GM19238 (cell line): ENCODE measurements around the gene NTRK2.

Experiments used
- DNase-seq: peaks from one replicate; pipeline ENCODE4 v3.0.0; 2011; ENCODE audit warnings: low spot score; ENCODE audit not compliant: insufficient read length

Gene NTRK2

DNA sequence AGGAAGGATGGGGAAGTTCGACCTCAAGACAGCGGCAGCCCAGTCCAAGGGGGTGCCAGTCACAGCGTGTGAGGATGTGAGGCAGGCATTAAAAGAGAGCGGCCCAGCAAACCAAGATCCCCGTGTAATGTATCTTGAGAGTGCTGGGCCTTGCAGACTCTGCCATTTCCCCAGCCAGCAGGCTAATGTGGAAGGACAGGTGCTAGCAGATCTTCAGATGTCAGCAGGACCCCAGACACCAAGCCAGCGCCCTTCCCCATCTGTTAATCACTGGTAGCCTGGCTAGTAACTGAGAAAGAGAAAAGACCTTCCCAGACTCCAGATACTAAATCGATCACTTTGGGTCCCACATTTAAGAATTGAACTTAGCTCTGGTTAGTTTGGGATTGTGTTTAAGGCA lies 62.2 kb downstream of the NTRK2 start:
- DNase-seq, result no peak

DNA sequence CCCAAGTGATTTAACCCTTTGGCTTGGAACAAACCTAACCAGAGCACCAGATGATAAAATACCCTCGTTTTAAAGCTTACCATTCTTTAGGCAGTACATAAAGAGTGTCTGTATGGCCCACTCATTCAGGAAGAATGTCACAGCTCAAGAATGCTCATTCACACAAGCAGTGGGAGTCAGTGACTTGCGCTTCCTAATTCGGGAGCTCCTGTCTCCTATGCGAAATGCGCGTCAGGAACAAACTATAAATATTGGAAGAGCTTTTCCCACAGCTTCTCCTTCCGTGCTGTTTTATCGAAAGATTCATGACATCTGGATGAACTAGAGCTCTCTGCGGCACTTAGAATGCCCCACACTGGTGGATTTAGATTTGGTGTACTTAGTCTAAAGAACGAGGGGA lies 66.6 kb downstream of the NTRK2 start:
- DNase-seq, result no peak

- DNase-seq, result no peak
These were observed 67.0 kb downstream of the NTRK2 start for GRCh38 chr9:84736536-84736935.

- DNase-seq, result no peak
These were observed 68.8 kb downstream of the NTRK2 start for GRCh38 chr9:84738353-84738752.

DNA sequence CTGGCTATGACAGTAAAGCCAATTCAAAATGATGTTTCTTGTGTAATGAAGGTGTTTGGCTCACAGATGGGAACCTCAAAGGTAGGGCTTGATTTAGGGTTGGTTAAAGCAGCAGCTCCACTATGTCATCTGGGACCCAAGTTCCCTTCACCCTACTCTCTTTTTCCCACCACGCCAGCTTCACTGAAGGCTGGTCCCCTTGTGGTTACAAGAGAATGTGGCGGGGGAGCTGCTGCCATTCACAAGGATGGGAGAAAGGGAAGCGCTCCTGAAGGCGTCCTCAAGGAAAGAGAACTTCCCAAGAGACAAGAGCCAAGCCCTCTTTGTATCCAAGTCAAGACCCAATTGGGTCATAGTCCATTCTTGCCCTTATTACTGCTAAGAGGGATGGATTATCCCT lies 72.7 kb downstream of the NTRK2 start:
- DNase-seq, result no peak

GRCh38 chr9:84744195-84744594 lies 74.7 kb downstream of the NTRK2 start:
- no peak for DNase-seq

GRCh38 chr9:84744726-84745125 lies 75.2 kb downstream of the NTRK2 start:
- no peak for DNase-seq

DNA sequence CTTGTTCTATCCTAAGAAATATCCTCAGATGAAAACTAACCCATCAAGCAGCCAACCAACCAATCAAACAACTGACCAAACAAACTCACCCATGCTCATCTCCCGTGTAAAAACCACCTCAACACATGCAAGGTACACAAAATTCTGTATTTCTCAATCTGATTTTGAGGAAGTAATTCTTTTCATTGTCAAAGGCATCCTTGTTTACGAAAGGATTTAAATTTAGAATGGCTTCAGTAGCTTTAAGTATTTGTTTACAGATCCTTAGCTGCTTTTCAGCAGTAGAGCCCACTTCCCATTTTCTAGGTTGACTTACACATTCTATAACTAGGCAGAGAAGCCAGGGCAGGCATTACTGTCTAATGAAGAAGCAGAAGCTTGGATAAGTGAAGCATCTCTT lies 78.6 kb downstream of the NTRK2 start:
- no peak for DNase-seq

- no peak for DNase-seq
These were observed 80.8 kb downstream of the NTRK2 start for GRCh38 chr9:84750152-84750865.

GRCh38 chr9:84751921-84752320 lies 82.4 kb downstream of the NTRK2 start:
- no peak for DNase-seq

GRCh38 chr9:84754461-84754860 lies 84.9 kb downstream of the NTRK2 start:
- DNase-seq, result no peak

GRCh38 chr9:84754881-84755280 lies 85.4 kb downstream of the NTRK2 start:
- no peak for DNase-seq

DNA sequence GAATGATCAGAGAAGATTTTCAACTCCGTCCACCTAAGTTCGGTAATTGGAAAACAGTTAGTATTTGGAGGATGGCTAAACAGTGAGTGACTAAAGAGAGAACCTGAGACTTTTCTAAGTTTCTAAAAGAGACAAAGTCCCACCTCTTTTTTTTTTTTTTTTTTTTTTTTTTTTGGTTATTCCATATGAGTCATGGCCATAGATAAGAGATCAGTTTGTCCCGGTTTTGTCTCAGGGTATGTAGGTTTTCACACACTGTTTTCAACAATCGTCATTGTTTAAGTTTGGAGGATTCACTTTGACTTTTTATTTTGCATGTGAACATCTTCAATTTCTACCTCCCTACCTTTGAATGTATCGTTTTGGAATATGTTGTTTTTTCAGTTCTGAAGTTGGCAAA lies 85.9 kb downstream of the NTRK2 start:
- DNase-seq, result no peak

- DNase-seq, result no peak
These were observed 86.6 kb downstream of the NTRK2 start for GRCh38 chr9:84756171-84756570.

DNA sequence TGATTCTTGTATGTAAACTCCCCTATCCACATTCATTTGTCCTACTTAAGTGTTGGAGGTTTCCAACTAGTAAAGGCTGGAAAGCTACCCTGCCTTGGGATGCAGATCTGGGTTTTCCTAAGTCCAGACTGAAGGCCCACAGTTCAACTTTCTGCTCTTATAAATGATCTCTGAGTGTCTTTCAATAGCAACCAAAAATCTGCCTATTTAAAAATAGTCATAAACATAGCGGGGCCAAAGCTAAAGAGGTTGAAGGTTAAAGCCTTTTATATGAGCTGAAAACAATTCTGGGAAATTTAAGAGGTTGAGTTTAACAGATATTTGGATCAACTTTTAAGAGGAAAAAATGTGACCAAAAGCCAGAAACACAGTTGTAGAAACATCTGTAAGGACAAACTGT lies 87.2 kb downstream of the NTRK2 start:
- no peak for DNase-seq

DNA sequence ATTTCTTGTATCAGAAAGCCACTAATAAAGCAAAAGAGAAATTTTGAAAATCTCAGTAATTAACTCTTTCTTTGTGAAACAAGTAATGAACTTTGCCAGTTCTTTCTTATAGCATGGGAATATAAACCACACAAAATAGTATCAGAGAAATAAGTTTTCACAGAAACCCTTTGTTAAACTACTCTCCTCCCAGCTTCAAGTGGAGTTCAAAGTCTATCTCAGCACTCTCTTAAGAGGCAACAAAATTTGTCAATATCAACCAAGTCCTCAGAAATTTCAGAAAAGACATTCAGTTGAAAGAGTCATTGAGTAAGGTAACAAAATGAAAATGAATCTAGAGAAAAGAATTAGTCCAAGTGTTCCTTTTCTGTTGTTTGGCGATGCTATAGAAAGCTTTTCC lies 89.3 kb downstream of the NTRK2 start:
- no peak for DNase-seq

- no peak for DNase-seq
These were observed 89.8 kb downstream of the NTRK2 start for GRCh38 chr9:84759300-84759750.

DNA sequence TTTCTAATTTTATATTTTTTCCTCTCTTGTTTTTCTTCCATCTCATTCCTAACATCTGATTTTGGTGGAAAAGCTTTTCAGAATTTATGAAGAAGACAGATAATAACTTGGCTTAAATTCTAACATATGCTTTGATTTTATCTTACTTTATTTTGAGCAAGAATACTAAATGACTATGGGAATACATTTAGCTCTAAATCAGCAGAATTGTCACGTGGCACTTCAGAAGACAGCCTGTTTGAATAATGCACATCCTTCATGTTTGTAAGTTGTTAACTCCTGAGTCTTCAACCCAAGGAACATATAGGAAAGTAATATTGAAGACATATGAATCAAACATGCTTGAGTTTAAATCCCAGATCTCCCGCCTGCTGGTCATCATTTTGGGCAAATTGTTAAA lies 90.3 kb downstream of the NTRK2 start:
- no peak for DNase-seq

GRCh38 chr9:84761137-84761808 lies 91.7 kb downstream of the NTRK2 start:
- no peak for DNase-seq

DNA sequence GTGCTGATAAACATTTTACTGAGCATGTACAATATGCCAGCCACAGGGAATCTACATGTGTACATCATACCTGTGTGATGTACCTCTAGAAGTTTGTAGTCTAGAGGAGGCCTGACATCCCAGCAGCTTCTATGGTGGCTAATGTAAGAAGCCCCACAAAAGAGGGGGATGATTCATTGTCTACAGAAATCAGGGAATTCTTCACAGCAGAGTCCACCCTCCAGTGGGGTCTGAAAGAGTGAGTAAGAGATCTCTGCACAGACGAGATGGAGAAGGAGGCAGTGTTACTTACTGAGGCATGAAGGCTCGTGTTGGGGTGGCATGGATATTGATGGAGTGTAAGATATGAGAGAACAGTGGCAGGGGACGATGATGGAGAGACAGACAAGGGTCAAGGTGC lies 103.0 kb downstream of the NTRK2 start:
- DNase-seq, result no peak

GRCh38 chr9:84773022-84773421 lies 103.5 kb downstream of the NTRK2 start:
- no peak for DNase-seq

- DNase-seq, result no peak
These were observed 105.6 kb downstream of the NTRK2 start for GRCh38 chr9:84775056-84775643.

DNA sequence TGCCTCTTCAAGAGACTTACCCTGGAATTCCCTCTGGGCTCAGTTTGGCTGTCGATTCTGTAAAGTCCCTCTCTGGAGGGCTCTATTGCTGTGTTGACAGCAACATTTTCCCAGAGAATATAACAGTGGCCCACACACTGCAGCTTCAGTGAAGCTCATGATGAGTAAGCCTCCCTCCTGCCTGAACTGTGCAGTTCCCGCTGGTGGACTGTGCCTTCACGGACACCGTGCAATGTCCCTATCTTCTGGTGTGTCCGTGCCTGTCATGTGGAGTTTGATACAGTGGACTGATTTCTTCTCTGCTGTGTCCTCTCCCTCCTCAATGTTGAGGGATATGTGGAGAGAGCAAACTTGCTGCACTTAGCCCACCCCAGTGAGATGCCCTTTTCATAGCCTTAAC lies 109.0 kb downstream of the NTRK2 start:
- DNase-seq, result no peak
